Daoy (cell line): ENCODE results near the gene KCNQ1. TPM values are rescaled to one million over a fixed set of nuclear protein-coding genes. Genes with fewer than 3 reads are reported as not detected.

Experiments used
- DNase-seq: peaks from one replicate; pipeline ENCODE4 v3.0.0-alpha.2; 2015; ENCODE audit warnings: low read depth
- total RNA-seq: library from RNA; depleted of rRNA; stranded (reverse); fragments of >200 nt; shearing (Covaris generic); gene quantifications from 2 replicates; pipeline ENCODE4 v1.2.3, GENCODE V29; 2014

Gene KCNQ1
- total RNA-seq, 1 experiment from 2014 or later = not detected

DNA sequence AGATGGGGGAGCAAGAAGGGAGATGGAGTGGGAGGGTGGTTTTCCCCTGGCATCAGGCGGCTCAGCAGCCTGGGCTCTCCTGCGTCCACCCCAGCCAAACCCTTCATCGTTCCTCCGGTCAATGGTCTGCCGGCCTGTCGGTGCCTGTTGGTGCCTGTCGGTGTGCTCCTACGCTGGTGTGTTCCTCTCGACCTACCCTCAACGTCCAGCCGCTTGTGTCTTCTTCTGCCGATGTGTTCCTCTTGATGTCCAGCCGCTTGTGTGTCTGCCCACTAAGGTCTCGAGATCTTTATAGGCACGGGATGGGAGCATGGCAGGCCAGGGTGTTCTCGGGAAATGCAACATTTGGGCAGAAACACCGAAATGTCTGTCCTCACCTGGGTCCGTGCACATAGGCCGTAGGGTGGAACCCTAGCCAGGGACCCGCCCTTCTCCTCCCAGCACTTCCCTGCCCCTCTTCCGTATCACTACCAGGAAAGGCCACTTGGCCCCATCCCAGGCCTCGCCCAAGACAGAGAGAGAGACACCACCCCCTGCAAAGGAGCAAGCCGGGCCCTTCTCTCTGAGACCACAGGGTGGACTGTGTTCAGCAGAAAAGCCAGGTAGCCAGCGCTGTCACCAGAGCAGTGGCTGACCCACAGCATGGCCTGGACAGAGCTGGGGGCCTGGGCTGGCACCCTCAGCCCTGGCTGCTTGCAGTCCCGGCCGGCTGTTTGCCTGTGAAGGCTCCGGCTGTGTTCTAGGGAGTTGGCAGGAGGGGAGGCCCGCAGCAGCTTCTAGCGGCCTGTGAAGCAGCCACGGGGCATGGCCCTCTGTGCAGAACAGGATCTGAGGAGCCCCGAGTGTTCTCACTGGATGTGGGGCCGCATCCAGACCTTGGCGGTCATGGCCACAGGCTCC, 316.6 kb downstream of the KCNQ1 start:
- DNase-seq = no peak

DNA sequence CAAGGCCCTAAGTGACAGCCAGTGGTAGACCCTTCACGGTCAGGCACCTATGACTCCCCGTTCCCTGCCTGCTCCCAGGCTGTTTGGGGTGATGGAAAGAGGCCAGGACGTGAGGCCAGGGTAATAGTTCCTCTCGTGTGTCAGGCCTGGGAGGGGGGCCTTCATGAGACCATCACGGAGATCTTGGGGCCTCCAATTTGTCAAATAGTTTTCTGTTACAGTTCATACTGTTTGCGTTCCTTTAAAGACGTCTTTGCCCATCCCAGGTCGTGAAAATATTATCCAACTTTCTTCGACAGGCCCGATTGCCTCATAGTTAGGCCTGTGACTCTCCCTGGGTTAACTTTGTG, 317.2 kb downstream of the KCNQ1 start:
- no peak for DNase-seq

DNA sequence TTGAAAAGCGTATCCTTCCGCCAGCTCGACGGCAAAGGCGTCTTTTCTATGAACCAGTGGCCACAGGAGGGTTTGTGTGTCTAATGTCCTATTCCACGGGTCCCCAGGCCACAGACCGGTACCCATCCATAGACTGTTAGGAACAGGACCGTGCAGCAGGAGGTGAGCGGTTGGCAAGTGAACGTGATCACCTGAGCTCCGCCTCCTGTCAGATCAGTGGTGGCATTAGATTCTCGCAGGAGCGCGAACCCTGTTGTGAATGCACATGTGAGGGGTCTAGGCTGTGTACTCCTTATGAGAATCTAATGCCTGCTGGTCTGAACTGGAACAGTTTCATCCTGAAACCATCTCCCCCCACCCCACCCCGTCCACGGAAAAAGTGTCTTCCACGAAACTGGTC, 317.6 kb downstream of the KCNQ1 start:
- no peak for DNase-seq

DNA sequence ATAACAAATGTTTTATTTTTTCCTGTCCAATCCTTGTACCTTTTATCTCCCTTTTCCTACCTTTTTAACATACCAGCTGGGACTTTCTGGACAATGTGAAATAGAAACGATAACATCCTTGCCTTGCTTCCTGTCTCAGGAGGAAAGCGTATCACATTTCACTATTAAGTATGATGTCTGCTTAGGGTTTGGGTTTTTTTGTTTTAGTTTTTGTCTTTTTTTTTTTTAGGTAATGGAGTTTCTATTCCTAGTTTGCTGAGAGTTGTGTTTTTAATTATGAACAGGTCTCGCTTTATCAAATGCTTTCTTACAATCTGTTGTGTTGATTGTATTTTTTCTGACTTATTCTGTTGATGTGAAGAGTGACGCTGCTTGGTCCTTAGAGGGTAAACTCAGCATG, 319.2 kb downstream of the KCNQ1 start:
- DNase-seq = no peak

DNA sequence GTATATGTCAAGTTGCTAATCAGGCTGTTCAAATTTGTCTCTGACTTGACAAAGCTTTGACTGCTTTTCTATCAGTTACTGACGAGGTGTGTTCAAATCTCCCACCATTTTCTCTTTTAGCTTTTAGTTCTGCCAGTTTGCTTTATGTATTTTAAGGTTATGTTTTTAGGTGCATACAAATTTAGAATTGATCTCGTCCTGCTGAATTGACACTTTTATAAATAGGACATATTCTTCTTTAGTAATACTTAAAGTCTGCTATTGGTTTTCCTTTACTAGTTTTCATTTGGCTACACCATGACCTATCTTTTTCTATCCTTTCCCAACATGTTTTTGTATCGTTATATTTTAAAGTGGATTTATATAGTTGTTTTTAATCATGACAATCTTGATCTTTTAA, 320.7 kb downstream of the KCNQ1 start:
- no peak for DNase-seq

DNA sequence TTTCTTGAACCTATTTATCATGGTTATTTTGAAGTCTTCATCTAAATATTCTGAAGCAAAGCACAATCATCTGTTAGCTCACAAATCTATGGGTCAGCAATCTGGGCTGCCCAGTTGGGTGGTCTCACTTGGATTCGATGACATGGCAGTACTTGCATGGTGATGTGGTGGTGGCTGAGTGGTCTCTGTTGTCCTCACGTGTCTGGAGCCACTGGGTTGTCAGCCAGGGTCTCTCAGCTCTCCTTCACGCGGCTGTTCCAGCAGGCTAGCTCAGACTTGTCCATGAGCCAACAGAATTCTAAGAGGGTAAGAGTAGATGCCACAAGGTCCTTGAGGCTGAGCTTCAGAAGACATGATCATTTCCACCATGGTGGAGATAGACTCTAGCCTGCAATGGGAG, 321.4 kb downstream of the KCNQ1 start:
- no peak for DNase-seq

DNA sequence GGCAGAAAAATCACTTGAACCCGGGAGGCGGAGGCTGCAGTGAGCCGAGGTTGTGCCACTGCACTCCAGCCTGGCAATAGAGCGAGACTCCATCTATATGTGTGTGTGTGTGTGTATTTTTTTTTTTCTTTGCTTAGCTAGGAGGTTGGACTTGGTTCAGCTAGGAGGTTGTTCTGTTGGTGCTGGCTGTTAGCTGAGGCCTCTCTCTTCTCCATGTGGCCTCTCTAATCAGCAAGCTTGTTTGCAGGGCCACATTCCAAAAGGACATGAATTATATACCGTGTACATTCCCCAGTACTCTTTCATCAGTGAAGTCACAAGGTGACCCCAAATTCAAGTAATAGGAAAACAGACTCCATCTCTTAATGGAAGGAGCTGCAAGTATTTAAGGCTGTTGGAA, 322.3 kb downstream of the KCNQ1 start:
- DNase-seq = no peak

DNA sequence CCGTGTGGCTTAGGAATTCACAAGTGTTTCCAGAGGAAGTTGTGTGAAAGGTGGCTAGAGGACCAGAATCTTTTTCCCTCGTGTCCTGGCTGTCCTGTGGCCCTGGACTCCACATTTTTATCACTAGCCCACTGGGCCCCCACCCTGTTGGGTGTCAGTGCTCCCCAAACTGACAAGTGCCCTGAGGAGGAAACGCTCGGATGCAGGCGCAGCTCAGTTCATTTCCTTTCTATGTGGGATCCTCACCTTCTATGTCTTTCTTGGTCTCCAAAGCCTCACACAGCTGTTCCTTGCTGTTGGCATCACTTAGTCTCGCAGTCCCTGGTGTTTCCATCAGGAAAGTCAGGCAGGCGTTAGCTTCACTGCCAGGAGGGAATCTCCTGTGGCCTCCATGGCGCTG, 323.0 kb downstream of the KCNQ1 start:
- no peak for DNase-seq

DNA sequence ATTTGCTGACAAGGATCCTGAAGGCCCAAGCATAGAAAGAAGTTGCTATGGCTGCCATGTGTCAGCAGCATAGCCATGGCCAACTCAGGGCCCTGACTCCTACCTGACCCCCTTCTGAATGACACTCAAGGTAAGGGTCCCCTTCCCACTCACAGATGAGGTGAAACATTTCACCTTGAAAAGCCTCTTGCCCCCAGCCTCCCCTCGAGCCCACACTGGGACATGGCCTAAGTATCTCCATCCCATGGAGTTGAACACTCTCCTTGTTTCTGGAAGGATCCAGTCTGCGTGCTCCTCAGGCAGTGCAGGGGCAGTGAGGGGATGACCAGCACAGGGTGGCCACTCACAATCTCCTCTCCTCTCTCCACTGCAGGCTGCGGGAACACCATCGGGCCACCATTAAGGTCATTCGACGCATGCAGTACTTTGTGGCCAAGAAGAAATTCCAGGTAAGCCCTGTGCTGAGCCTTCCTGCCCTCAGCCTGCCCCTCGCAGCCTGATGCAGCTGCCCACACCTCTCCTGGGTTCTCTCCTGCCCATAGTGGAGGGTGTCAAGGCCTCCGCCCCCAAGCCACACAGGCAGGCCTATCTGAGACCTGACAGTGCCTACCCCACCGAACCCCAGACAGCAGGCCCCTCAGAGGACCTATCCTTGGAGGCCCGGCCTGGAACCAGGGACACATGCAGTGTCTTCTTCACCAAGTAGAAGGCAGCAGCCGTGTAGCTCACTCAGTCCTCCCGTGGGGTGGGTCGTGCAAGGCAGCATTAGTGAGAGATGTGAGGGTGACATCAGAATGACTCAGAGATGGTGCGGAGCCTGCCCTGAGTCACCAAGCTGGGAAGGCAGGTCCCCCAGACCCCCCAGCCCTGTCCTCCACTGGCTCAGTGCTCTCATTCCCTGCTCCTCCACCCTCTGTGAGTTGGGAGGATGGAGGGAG, 323.9 kb downstream of the KCNQ1 start:
- DNase-seq = peak; percentile 88

DNA sequence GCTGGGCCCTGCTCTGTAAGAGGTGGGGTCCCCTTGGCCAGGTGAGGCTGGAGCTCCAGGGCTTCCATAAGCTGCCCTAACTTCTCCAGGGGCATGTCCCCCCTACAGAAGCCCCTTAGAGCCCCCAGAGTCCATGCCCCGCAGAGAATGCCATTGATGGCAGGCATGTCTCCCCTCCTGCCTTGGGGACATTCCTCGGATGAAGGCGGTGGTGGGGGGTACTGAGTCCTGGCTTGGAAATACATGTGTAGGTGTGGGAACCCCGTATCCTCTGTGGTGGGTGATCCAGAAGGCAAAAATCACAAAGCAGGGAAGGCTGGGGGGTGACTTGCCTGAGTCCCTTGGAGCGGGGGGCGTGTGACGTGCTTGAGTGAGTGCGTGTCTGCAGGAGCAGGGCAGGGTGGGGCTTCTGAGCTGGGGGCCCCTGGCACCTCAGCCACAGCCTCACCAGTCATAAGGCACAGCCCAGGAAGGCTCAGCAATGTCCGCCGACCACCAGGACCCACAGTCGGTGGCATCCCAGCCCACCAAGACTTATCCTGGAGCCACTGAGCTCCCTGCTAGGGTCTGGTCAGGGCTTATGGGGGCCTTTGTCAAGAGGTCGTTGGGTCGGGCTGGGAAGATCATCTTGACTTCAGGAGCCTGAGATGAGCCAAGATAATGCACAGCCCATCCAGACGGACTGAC, 324.7 kb downstream of the KCNQ1 start:
- no peak for DNase-seq

DNA sequence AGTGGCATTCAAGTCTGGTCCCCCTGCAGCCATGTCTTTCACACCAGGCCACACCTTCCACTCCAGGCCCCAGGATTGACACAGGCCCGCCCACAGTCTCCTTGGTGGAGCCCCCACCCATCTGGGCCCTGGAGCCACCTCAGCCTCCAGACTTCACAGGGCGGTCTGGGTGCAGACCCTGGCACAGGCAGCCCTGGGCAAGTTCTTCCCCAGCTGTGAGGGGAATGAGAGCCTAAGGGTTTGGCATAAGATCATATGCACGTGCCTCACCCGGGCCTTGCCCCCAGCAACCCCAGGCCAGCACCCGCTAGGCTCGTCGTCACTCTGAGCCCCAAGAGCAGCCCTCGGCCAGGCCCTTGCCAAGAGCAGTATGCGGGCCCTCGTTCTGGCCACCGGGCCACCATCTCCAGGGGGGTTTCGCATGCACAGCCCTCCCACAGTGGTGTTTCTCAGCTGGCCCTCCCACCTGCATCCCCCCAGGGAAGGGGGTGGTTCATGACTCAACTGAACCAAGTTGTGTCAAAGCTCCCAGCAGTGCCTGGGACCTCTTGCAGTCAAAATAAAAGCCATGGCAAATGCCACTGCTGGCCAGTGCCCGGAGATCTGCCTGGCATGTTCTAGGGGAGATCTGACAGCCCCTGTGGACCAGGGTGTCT, 325.4 kb downstream of the KCNQ1 start:
- no peak for DNase-seq

DNA sequence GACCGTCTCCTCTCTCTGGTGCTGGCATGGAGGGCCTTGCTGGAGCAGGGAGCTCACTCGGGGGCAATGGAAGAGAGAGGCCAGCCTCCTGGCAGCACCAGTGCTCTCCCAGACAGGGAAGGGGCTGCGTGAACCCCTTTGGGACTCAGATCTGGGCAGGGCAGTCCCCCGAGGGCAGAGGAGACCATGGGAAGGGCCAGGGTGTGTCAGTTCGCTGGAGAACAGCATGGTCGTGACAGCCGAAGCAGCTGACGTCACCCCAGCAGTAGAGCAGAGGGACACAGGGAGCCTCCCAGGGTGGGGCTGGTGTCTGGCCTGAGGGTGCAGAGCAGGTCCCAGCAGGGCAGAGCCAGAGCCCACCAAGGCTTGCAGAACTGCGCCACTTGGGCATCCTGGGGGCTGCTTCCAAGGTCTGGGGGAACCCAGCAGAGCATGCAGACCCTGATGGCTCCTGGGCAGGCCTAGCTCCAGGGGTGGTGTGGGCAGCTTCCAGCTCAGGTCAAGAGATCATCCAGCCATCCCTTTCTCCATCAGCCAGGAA, 326.0 kb downstream of the KCNQ1 start:
- no peak for DNase-seq

DNA sequence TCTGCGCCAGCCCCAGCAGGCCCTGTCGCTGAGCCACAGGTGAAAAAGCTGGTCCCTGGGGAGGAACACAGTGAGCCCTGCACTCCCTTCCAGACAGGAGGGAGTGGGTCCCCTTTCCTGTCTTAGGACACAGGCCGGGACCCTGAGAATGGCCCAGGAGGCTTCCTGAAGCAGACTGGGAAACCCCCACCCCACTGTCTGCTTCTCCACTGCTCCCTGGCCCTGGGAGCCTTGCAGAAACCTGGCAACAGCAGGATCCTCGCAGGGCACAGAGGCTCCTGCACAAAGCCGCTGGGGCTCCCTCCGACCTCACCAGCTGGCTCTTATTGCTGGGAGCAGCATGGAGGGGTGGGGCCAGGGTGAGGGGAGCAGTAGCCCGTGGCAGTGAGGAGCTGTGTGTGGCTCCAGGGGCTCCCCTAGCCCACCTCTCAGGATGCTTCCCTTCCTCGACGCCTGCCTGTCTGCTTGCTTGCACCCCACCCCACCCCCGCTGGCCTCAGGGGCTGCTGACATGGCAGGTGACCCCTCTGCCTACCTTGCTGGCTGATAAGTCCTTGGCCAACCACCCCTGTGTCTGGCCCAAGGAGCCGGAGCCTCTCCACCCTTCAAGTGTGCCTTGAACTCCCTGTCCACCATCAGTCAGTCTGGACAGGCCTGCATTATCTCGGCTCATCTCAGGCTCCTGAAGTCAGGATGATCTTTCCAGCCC, 327.1 kb downstream of the KCNQ1 start:
- DNase-seq = no peak

DNA sequence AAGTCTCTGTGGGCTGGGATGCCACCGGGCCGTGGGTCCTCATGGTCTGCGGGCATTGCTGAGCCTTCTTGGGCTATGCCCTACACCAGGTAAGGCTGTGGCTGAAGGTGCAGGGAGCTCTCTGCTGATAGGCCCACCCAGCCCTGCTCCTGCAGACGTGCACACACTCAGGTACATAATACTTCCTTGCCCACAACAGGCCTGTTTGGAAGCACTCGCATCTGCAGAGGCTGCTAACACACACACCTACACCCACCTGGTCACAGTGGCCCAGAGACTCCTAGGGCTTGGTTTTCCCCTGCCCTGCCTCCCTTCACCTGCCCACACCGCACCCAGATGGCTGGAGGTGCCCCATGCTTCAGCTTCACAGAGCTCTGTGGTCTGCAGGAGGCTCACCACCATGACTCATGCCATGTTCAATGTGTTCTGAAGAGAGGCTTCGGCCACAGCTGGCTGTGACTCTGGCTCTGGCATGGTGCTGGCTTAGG, 327.8 kb downstream of the KCNQ1 start:
- peak; percentile 75 for DNase-seq

DNA sequence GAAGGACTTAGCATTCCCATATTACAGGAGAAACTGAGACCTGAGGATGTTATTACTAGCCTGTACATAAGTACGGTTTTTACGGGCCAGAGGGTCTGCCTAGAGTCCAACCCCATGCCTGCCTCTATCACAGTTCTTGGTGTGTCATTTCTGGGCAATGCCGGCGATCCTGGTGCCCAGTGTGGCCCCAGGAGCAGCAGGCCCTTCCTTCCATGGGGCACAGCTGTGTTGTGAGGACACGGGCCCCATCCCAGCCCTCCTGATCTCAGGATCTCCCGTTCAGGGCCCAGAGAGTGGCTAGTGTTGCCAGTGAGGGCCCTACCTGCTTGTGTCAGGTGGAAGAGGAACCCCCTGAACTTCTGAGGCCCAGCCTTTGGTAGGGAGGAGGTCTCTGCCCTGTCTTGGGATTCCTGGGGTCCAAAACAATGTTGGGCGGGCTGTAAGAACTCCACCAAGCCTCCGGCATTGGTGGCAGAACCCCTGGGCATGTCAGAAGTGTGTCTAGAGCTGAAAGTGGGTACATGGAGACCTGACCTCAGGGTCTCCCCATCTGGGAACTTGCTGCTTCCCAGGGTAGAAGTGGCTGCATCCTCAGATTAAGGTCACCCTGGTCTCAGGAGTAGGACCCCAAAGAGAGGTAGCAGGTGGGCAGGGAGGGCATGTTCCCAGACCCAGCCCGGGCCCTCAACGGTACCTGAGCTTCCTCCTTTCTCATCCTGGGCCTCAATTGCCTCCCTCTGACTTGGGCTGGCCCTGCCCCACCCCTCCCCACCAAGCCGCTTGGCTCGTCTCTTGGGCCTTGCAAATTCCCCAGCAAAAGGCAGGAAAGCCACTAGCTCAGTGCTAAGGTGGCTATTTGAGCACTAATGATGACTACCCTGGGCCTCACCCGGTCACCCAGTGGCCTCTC, 329.6 kb downstream of the KCNQ1 start:
- DNase-seq = no peak

DNA sequence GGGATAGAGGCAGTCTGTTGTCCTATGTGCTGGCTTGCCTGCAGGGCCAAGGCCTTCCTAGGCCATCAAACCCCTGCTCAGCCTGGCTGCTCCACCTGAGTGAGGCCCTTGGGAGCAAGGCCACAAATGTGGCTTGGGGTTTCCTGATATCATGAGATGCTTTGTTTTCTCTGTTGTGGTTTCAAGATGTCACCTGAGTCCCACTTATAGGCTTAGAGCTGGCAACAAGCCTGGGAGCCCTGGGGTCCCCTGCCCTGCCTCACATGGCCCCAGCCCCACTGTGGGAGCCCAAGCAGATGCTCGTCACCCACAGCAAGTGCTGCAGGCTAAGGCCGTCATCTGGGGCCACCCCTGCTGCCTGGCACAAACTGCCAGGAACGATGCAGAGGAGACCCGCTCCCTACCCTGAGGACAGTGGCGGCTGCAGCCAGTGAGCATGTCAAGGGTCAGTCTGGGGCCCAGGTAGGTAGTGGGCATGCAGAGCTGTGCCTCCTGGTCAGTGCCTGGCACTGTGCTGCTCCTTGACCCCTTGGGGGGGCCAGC, 330.3 kb downstream of the KCNQ1 start:
- DNase-seq = no peak

DNA sequence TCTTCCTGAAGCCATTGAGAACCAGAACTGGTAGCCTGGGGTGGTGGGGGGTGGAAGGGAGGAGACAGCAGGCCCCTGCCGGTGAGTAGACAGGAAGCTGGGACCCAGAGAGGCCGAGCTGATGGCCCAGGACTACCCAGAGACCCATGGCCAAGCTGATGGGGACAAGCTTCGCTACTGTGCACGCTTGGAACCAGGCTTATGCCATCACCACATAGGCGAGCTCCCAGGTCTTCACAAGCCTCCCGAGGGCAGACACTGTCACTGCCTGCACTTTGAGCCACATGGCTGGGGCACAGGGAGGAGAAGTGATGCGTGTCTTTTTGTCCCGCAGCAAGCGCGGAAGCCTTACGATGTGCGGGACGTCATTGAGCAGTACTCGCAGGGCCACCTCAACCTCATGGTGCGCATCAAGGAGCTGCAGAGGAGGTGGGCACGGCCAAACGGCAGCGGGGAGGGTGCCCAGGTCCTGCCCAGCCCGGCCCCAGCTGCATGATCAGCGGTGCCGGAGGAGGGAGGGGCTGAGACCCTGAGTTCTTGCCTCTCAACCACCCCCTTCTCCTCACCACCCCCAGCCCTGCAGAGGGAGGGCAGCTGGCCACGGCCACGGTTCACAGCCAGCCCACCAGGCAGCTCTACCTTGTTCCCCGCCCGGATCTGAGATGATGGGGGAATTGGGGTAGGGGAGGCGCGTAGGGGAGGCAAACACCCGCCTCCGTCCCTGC, 331.0 kb downstream of the KCNQ1 start:
- no peak for DNase-seq

DNA sequence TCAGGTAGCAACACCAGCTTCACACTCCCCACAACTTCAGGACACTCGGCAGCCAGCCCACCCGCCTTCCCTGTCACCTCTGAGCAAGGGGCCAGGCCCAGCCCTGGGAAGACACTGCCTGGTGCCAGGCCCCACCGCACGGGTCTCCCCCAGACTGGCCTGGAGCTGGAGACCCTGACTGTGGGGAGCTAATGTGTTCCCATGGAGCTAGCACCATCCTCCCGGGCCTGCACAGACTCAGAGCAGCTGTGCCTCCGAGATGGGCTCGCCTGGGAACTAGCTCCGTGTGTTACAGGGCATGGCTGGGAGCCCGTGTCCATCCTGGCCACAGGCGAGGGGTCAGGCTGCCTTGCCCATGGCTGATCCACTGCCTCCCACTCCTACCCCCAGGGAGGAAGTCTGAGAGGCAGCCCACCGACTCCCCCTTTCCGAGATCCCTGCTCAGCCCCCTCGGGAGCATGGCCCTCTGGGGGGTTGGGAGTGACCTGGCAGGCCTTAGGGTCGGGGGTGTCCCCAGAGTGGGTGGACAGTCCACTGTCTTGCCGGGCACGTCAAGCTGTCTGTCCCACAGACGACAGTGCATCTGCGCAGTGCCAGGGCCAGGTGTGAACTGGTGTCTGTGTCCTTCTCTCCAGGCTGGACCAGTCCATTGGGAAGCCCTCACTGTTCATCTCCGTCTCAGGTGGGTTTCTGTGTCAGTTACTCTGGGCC, 331.7 kb downstream of the KCNQ1 start:
- no peak for DNase-seq
